Measurements from ENCODE around the gene TSHZ3.

The TSHZ3 gene

GRCh38 chr19:31349160-31349881 lies at the start of gene TSHZ3:
TSHZ3 (minus strand) TSS chr19:31349436; CDS start chr19:31349219, 217 bp downstream.
- no peak for DNase-seq

- DNase-seq: no peak
Measured at GRCh38 chr19:31397308-31397707, 48.1 kb upstream of the TSHZ3 start.

- no peak for DNase-seq
Measured at GRCh38 chr19:31392464-31392863, 43.2 kb upstream of the TSHZ3 start.

GRCh38 chr19:31391518-31391917 lies 42.3 kb upstream of the TSHZ3 start:
- no peak for DNase-seq

GRCh38 chr19:31390711-31391110 lies 41.5 kb upstream of the TSHZ3 start:
- no peak for DNase-seq

- DNase-seq: no peak
Measured at GRCh38 chr19:31389874-31390273, 40.6 kb upstream of the TSHZ3 start.

GRCh38 chr19:31387717-31388301 lies 38.6 kb upstream of the TSHZ3 start:
- no peak for DNase-seq

GRCh38 chr19:31386806-31387205 lies 37.6 kb upstream of the TSHZ3 start:
- DNase-seq: no peak

- no peak for DNase-seq
Measured at GRCh38 chr19:31385744-31386143, 36.5 kb upstream of the TSHZ3 start.

- no peak for DNase-seq
Measured at GRCh38 chr19:31383553-31383952, 34.3 kb upstream of the TSHZ3 start.

GRCh38 chr19:31380854-31381253 lies 31.6 kb upstream of the TSHZ3 start:
- no peak for DNase-seq

GRCh38 chr19:31378404-31378803 lies 29.2 kb upstream of the TSHZ3 start:
- DNase-seq: no peak

GRCh38 chr19:31377736-31378135 lies 28.5 kb upstream of the TSHZ3 start:
- DNase-seq: no peak

GRCh38 chr19:31372246-31372781 lies 23.1 kb upstream of the TSHZ3 start:
- no peak for DNase-seq

GRCh38 chr19:31370216-31370615 lies 21.0 kb upstream of the TSHZ3 start:
- no peak for DNase-seq

GRCh38 chr19:31364963-31365362 lies 15.7 kb upstream of the TSHZ3 start:
- DNase-seq: no peak

GRCh38 chr19:31361728-31362127 lies 12.5 kb upstream of the TSHZ3 start:
- DNase-seq: no peak

GRCh38 chr19:31357315-31357673 lies 8.1 kb upstream of the TSHZ3 start:
- no peak for DNase-seq

- no peak for DNase-seq
Measured at GRCh38 chr19:31356587-31357314, 7.5 kb upstream of the TSHZ3 start.

- DNase-seq: no peak
Measured at GRCh38 chr19:31355665-31356289, 6.5 kb upstream of the TSHZ3 start.

GRCh38 chr19:31354799-31355664 lies 5.8 kb upstream of the TSHZ3 start:
- no peak for DNase-seq

GRCh38 chr19:31354316-31354715 lies 5.1 kb upstream of the TSHZ3 start:
- DNase-seq: no peak

All from NCI-H187 (cell line).